NAMALWA (cell line): ENCODE data around the gene DICER1.

Experiments used
- DNase-seq: peaks from one replicate; pipeline ENCODE4 v3.0.0-alpha.2; 2015; ENCODE audit warnings: low spot score

Gene DICER1

DNA sequence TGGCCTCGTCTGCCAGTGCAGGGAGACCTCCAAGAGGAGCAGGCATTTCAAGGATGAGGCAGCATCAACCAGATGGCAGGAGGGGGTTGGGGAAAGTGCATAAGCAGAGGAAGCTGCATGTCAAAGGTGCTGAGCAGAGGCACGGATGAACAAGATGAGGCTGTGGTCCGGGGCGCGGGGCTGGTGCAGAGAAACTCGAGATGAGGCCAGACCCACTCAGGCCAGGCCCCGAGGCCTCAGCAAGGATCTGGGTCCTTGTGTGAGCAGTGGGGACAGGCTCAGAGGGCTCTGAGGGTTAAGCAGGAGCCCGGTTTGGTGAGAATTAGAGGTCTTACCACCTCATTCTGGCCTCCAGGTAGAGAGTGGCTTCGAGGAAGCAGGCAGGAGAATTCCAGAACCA, 98.8 kb downstream of the DICER1 start:
- DNase-seq = no peak

DNA sequence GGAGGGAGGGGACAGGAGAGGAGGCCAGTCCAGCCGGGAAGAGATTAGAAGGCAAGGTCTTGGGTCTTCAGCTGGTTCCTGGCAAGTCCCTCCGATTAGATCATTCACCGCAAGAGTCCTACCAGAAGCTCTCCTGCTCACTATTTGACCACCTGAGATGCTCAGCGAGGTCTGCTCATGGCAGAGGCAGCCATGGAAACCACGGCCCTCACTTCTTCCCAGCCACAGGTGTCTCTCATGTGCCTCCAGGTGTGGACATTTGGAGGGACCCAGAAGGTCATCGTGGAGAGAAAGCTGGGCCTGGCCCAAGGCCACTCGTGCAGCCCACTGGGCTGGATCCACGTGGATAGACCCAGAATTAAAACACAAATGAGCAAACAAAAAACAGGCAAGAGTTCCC, 99.5 kb downstream of the DICER1 start:
- DNase-seq = no peak

DNA sequence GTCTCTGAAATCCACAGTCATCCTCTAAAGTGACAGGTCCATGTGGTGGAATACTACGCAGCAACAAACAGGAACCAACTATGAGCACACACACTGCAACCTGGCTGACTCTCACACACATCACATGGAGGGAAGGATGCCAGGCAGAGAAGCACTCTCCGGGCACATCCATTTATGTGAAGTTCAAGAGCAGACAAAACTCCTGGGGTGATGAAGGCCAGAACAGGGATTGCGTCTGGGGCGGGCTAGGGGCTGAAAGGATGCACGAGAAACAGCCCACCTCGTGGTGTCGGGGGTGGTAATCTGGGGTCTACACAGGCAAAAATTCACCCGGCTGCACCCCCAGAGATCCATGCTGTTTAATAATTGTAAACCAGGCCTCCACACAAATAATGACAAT, 100.2 kb downstream of the DICER1 start:
- no peak for DNase-seq

DNA sequence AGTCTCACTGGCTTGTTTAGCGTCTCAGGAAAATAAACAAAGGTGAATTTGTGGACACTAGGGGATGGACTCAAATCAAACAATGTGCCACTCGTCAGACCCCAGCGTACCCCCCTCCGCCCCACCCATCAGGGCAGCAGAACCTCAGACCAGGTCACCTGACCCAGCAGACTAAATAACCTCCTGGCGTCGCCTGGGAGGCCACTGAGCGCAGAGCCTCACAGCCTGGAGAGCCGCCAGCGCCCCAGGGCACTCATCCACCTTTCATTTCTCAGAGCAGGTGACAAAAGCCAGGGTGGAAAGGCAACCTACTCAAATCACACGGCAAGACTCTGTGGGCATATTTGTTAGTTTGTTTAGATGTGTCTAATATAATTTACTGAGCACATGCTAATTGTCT, 100.9 kb downstream of the DICER1 start:
- DNase-seq = no peak

DNA sequence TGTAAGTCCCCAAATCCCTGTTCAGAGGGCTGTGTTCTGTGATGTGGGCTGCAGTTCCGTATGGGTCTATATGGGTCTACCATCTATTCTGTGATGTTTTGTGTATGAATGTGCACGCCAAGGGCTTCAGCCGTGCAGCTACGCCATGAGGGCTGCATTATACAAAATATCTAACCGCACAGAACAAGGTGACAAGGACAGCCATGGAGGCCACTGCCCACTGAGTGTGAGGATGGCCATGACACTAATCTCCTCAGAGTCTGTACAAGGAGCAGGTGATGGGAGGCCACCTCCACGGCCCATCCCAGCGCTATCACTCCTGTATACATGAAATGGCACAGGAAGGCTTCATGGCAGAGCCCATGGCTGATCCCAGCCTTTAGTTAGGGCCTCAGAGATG, 102.0 kb downstream of the DICER1 start:
- no peak for DNase-seq

DNA sequence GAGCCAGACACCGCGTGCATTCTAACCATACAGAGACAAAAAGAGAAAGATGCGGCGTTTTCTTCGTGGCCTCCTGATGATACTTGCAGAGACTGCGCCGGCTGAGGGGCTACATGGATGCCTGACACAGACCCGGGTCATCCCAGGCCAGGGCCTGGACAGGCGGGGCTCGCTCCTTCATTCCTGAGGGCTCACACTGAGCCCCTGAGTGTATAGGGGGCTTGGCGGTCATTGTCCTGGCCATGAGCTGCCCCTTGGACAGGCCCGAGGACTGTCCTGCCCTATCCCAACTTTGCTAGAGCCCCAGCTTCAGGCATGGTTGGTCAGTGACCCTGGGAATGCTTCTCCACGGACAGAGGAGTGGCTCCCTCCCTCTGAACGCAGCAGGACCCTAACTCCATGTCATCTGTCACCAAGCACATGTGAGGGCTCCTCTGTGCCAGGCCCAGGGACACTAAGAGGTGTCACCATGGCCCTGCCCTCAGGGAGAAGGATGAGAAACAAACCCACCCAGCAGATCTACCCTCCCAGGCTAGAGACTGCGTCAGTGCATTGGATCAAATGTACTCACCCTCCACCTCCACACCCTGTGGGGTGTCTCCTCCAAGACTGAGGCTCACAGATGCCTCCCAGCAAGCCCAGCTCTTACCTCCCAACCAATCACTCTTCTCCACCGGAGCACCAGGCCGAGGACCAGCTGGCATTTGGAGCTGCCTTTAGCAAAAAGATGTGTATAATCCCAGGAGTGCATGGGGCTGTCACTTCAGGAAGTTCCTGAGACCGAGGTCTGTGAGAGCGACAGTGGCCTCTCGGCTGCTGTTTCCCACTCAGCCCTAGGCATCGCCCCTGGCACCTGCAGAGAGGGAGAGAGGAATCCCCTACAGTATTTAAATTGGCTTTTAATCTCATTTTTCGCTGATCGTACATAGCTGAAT, 102.7 kb downstream of the DICER1 start:
- no peak for DNase-seq

DNA sequence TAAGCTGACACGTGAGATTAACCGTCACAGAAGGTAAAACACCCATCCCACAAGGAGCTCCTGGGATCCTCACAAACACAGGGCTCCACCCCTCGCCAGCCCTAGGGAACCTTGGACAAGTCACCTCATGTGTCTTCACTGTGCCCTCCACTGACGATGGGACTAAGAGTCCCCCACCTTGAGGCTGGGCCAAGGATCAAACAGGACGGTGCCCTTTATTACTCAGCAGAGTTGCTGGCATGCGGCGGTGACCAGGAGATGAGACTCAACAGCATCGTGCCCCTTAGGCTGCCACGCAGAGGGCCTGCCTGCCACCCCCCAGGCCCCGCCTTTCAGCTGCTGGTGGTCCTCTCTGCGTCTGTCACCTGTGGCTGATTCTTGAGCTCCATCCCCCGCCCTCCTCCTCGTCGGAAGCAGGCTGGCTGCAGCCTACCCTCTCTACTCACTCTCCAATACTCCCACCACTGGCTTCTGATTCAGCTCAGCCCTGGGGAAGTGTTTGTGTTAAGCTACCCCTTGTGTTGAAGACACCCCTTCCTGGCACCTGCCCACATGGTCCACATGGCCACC, 105.2 kb downstream of the DICER1 start:
- DNase-seq = no peak

DNA sequence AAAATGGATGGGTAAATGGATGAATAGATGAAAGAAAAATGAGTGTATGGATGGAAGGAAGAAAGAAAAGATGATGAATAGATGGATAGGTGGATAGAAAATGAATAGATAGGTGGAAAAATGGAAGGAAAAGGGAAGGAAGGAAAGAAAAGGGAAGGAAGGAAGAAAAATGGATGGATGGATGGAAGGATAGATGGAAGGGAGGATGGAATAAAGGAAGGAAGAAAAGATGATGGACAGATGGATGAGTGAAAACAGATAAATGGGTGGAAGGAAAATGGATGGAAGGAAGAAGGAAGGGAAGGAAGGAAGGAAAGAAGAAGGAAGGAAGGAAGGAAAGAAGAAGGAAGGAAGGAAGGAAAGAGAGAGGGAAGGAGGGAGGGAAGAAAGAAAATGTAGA, 107.4 kb downstream of the DICER1 start:
- DNase-seq = no peak

DNA sequence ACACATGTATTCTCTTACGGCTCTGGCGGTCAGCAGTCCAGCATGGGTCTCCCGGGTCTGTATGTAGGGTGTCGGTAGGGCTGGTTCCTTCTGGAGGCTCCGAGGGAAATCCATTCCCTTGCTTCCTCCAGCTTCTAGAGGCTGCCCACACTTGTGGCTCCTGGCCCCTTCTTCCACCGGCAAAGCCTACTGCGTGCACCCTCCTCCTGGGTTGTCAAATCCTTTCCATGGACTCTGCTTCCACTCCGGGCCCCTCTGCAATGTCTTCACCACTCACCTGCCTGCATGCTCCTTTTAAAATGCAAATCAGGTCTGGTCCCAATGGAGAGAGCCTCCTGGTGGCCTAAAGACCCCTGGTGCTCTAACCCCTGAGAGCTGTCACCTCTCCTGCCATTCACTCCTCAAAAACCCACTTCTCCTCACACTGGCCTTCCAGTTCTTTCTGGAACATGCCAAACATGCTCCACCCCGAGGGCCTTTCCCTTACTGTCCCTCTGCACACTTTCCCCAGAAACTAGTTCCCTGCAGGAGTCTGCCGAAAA, 108.5 kb downstream of the DICER1 start:
- DNase-seq = no peak

DNA sequence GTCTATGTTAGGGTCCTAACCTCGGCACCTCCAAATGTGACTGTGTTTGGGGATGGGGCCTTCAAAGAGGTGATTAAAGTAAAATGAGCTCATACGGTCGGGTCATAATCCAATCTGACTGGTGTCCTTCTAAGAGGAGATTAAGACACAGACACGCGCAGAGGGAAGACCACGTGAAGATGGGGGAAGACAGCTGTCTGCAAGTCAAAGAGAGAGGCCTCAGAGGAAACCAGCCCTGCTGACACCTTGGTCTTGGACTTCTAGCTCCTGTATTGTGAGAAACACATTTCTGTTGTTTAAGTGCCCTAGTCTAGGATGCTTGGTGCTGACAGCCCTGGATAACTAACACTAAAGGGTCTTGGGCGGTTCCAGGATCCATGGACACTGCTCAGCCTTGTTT, 109.6 kb downstream of the DICER1 start:
- no peak for DNase-seq

DNA sequence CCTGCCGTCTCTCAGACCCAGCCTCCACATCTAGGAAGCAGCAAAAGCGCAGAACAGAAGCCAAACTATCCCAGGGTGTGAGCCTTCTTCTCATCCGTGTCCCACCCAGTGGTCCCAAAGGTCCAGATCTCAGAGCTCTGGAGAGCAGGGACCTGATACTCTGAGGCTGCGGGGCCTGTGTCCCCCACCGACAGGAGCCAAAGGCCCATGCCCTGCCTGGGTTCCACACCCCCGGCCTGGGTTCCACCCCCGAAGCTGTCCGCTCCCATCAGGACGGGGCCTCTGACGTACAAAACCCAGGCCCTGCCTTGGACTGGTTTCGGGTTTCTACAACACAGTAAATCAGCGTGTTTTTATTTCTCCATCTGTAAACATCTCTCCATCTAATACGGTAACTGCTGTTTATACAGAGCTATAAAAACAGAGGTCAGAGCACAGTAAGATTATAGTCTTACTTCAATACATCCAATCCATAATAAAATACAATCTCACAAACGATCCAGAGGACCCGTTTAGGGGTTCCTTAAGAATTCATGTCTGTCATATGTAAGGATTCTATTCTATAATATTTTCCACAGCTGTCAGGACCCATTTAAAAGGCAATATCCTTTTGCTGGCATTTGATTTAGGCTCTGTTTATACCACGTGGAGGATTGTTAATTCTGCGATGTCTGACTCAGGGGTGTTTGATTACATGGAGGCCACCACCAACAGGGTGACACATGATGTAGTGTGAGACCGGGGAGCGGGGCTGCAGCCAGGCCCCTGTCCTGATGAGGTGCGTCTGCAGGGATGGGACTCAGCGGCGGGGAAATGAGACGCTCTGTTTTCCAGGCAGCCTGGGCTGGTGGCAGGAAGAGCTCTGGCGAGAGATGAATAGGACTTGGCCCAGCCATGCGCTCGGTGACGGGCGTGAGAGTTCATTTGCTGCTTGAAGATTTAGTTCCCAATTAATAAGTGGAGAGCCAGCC, 110.3 kb downstream of the DICER1 start:
- DNase-seq = no peak

DNA sequence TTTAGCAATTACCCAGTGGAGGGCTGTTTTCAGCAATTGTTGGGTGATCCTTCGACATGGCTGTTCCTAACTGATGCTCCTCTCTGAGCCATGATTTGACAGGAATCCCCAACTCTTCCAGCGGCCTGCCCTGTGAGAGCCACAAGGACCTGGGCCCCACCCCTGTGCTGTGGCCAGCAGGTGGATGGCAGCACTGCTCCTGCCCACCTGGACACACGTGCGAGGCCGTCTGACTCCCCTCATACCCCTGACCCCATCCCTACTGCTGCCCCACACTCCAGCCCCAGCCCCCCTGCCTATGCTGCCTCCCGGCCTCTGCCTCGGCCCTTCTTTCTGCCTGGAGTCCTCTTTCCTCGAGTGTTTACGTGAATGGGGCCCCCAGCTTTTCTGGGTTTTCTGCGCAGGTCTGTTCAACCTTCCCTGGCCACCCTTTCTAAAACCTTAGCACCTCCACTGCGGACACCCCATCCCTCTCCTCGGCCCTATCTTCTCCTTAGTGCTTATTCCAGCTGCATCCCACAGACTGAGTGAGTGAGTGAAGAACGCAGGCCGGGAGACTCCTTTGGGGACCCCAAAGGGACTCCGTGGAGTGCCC, 111.4 kb downstream of the DICER1 start:
- DNase-seq = no peak

DNA sequence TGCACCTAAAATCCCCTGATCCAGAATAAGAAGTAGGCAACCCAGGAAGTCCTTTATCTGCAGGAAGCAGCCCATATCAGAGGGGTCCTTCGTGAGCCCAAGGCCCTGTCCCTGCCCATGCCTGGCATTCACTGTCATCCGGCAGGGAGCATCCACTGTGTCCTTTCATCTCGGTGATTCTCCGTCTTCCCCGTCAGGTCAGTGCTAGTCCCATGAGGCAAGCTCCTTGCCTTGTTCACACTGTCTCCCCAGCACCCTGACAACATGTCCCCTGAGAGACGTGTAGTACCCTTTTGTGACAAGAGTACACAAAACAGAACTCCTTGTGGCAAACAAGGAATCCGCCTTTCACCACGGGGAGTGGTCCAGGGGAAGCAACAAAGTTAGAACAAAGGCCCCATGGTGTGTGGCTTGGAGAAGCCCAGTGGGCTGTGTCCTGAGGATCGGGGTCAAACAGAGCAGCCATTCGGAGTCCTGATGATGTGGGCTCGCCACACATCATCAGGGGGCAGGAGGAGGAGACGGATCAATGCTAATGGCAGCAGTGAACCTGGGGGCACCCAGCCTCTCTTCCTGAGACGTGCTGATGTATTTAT, 112.1 kb downstream of the DICER1 start:
- DNase-seq = no peak

DNA sequence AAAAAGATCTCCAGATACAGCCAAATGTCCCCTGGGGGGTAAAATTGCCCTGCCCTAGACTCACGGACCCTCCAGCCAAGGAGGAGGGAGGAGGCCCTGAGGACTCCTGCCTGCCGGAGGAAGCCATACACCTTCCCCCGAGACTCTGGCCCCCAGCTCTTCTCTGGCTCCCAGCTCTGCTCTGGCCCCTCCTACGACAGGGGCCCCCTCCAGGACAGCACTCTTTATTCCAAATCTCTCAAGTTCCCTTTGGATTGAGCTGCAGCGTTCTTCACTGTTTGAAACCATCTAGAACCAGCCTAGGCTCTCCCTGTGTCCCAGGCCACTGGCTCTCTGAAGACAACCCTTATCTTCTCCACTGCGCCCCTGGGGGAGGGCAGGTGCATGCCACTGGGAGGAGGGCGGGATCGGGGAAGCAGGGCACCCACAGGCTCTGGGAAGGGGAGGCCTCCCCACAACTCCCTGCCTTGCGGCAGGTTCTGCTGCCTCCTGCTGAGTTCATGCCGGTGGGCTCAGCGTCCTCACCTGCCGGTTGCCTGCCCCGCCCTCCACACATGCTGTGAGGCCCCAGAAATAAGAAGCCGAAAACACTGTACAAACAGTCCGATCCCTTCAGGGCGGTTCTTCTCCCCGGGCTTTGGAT, 112.7 kb downstream of the DICER1 start:
- no peak for DNase-seq

DNA sequence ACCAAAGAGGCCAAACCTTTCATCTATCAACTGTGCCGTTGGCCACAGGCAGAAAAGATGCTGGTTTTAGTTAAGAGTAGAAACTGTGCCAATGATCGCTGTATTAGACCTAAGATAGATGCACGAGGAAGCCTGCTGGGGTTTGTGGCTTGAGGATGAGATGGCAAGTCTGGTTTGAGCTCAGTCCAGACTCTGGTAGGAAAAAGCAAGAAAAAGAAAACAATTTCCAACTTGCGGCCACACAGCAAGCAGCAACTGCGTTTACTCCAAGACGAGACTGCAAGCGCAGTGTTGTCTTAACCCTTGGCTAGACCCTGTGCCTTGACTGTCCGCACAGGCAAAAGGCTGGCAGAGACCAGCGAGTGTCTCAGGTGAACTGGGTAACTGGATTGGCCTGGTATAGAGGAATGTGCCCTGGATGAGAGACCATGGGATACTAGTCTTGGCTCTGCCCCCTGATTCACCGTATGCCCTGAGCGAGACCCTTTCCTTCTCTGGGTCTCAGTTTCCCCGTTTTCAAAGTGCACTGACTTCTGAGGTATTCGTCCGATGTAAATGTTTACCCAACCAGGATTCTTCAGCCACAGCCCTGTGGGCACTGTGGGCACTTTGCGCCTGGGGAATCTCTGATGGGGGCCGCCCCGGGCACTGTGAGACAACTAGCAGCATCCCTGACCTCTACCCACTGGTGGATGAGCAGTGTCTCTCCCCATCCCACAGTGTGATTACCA, 113.4 kb downstream of the DICER1 start:
- no peak for DNase-seq

DNA sequence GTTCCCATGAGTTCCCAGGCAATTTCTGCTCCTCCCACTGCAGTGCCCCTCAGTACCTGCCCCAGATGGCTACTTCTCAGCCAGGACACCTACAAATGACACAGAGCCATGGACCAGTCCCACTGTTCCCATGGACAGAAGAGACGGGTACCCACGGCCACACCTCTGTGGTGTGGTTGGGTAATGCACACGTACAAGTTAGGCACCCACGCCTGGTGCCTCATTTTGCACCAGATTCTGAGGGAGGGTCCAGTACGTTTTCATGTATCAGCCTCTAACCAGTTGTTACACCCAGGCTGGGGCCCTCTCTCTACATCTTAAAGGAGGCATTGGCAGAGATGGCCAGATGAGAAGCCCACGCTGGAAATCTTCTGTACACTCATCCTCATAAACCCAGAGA, 114.0 kb downstream of the DICER1 start:
- no peak for DNase-seq

DNA sequence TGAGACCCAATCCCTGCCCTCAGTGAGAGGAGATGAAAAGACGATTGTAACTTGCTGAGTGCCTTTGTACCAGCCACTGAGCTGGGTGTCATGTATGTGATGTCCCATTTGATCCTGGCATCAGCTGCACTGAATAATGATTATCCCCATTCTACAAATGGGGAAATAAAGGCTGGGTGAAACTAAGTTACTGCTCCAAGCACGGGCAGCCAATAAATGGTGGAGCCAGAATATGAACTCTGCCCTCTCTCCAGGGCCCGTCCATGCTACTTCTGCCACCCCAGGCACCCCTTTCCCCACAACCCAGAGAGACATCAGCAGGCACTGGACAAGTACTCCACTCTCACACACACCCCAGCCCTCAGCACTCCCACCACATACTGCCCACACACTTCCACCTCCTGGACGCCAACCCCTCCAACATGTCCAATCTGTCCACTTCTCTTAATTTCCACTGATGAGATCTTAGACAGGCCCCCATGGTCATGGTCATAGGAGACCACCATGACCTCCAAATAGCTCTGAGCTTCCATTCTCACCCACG, 115.8 kb downstream of the DICER1 start:
- DNase-seq = no peak

DNA sequence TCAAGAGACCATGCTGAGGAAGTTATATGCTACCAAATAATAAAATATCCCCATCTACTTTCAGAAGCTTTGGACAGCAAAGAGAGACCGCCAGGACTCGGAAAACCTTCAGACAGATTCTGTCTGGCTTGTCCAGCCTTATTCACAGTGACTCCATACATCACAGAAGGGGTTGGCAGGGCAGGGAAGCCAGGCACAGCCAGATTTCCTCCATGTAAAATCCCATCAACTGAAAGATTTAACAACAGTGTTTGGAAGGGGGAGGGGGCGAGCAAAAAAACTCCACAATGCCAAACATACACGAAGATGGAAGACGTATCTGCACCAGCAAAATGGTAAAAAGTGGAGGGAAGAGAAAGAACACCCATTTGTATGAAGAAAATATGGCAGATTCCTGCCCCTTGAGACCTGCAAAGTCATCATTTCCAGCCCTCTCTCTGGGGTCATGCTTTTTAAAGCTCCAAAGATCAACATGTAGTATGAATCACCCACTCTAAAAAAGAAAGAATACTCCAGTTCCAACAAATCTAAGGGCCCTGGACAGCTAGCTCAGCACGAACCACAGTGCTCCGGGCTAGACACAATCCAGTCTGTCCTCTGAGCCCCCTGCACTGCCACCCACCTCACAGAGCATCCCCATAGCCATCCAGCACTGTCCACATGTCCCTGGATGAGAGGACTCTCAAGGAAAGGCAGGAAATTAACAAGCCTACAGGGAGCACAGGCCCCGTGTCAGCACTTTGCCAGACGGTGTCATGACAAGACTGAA, 116.4 kb downstream of the DICER1 start:
- DNase-seq = no peak

DNA sequence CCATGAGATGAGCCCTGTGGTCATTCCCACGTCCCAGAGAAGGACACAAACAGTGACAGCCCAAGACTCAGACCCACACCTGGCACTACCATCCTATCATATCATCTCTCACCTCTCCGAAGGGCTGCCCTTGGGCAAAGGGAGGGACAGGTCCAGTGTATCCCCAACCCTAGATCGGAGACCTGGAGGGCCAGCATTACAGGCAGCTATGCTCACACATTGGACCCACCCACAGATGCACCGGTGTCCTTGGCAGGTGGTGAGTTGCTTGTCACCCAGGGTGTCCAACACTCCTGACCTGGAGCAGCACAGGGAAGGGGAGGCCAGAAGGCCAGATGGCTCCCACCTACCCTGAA, 117.4 kb downstream of the DICER1 start:
- no peak for DNase-seq
